Measurements from ENCODE around the gene SLC2A1. TPM values are rescaled to one million over a fixed set of nuclear protein-coding genes. Genes with fewer than 3 reads are reported as not detected.

Gene SLC2A1
- total RNA-seq, 3 donors from 2014 or later = 29.5 to 78.9 (median 42.1) TPM

DNA sequence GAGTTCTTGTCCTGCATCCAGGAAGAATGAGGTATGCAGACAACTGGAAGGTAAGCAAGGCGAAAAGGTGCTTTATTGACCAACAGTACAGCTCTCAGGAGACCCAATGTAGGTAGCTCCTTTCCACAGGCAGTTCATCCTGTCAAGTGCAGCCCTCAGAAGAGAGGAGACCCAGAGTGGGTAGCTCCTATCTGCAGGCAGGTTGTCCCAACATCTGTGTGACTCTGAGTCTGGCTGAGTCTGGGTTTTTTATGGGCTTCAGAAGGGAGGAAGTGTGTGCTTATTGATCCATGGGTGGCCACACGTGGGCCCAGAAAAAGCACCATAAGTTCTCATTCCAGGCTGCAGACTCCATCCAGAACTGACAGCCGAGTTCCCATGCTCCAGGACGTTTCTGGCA is 78.3 kb downstream of the SLC2A1 start:
- Histone ChIP-seq H3K9me3 (no peaks in the 10 kb centered on the region), H3K27ac (no peak overlapping the region), H3K4me1 (no peaks in the 10 kb centered on the region), H3K27me3 (no peaks in the 10 kb centered on the region), H3K4me3 (no peak overlapping the region), H3K36me3 (no peaks in the 10 kb centered on the region)
- TF ChIP-seq POLR2A (IDR thresholded peaks at IDR 0.05) (no peak), POLR2AphosphoS5 (IDR thresholded peaks at IDR 0.05) (no peak)
- TF ChIP-seq, protein P1, sequence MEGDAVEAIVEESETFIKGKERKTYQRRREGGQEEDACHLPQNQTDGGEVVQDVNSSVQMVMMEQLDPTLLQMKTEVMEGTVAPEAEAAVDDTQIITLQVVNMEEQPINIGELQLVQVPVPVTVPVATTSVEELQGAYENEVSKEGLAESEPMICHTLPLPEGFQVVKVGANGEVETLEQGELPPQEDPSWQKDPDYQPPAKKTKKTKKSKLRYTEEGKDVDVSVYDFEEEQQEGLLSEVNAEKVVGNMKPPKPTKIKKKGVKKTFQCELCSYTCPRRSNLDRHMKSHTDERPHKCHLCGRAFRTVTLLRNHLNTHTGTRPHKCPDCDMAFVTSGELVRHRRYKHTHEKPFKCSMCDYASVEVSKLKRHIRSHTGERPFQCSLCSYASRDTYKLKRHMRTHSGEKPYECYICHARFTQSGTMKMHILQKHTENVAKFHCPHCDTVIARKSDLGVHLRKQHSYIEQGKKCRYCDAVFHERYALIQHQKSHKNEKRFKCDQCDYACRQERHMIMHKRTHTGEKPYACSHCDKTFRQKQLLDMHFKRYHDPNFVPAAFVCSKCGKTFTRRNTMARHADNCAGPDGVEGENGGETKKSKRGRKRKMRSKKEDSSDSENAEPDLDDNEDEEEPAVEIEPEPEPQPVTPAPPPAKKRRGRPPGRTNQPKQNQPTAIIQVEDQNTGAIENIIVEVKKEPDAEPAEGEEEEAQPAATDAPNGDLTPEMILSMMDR (IDR thresholded peaks at IDR 0.05) = no peak
- intact Hi-C loops (cut with DNase I; ENCODE audit: low total_unique reads) = no loop called here
- DNase-seq (ENCODE audit: low spot score in 2 of 2) = no peak

GRCh38 chr1:42877380-42877779 is 81.3 kb downstream of the SLC2A1 start:
- Histone ChIP-seq H3K27ac (no peak overlapping the region), H3K9me3 (peaks cover 0 to 6% of the 10 kb centered on the region in 2 donors), H3K4me3 (no peak overlapping the region), H3K36me3 (no peaks in the 10 kb centered on the region), H3K4me1 (no peaks in the 10 kb centered on the region), H3K27me3 (no peaks in the 10 kb centered on the region)
- TF ChIP-seq, protein P1 (IDR thresholded peaks at IDR 0.05) = no peak
- TF ChIP-seq POLR2AphosphoS5 (IDR thresholded peaks at IDR 0.05) (no peak), POLR2A (IDR thresholded peaks at IDR 0.05) (no peak)
- intact Hi-C loops (cut with DNase I; ENCODE audit: low total_unique reads) = no loop called here
- no peak for DNase-seq (ENCODE audit: low spot score in 2 of 2)

DNA sequence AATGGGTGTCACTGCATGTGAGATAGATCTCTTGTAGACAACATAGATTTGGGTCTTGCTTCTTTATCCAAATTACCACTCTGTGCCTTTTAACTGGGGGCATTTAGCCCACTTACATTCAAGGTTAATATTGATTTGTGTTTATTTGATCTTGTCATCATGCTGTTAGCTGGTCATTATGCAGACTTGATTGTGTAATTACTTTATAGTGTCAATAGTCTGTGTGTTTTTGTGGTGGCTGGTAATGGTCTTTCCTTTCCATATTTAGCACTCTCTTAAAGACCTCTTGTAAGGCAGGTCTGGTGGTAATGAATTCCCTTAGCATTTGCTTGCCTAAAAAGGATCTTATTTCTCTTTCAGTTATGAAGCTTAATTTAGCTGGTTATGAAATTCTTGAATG is 82.7 kb downstream of the SLC2A1 start:
- no peak overlapping the region for H3K27ac ChIP-seq
- H3K36me3 ChIP-seq = no peaks in the 10 kb centered on the region
- H3K9me3 ChIP-seq = peaks cover 0 to 6% of the 10 kb centered on the region in 2 donors
- intact Hi-C loops (cut with DNase I; ENCODE audit: low total_unique reads) = no loop called here
- TF ChIP-seq, protein P1 (IDR thresholded peaks at IDR 0.05) = no peak
- TF ChIP-seq POLR2A (IDR thresholded peaks at IDR 0.05) (no peak), POLR2AphosphoS5 (IDR thresholded peaks at IDR 0.05) (no peak)
- H3K4me3 ChIP-seq = no peak overlapping the region
- H3K27me3 ChIP-seq = no peaks in the 10 kb centered on the region
- no peak for DNase-seq (ENCODE audit: low spot score in 2 of 2)
- H3K4me1 ChIP-seq = no peaks in the 10 kb centered on the region

Other genes with a start within 250 kb of the SLC2A1 start
- 1 to 10 TPM in 2 of 3 donors, not detected in 1; 2.9 to 3.1 TPM for gene CLDN19, start 218.6 kb downstream of the SLC2A1 start, total RNA-seq
- 10 to 100 TPM; 23.1 to 34.9 (median 34.4) TPM for gene P3H1, start 191.8 kb downstream of the SLC2A1 start, total RNA-seq
- 10 to 100 TPM in 1 of 3 donors, 1 to 10 TPM in 2; 5.2 to 10.8 (median 6.7) TPM for gene C1orf50, start 191.6 kb downstream of the SLC2A1 start, total RNA-seq
- gene TMEM269, start 173.9 kb downstream of the SLC2A1 start, total RNA-seq = under 1 TPM; under 0.01 to 0.59 (median 0.16) TPM
- 10 to 100 TPM; 11.1 to 22.1 (median 14.9) TPM for gene ERMAP, start 141.7 kb downstream of the SLC2A1 start, total RNA-seq
- 10 to 100 TPM; 21.7 to 31.5 (median 25.9) TPM for gene SVBP, start 141.5 kb downstream of the SLC2A1 start, total RNA-seq
- 10 to 100 TPM in 2 of 3 donors, 1 to 10 TPM in 1; 5.8 to 18.4 (median 10.5) TPM for gene ZNF691, start 112.3 kb downstream of the SLC2A1 start, total RNA-seq
- 10 to 100 TPM; 34.9 to 61.6 (median 46.4) TPM for gene EBNA1BP2, start 213.4 kb upstream of the SLC2A1 start, total RNA-seq
- gene CFAP57, start 213.5 kb upstream of the SLC2A1 start, total RNA-seq = under 1 TPM; 0.16 to 0.88 (median 0.66) TPM